Measurements from ENCODE around the gene PPP3R1. TPM values are rescaled to one million over a fixed set of nuclear protein-coding genes. Genes with fewer than 3 reads are reported as not detected.

PPP3R1 gene
- total RNA-seq, 1 donor: 38.6 TPM

DNA sequence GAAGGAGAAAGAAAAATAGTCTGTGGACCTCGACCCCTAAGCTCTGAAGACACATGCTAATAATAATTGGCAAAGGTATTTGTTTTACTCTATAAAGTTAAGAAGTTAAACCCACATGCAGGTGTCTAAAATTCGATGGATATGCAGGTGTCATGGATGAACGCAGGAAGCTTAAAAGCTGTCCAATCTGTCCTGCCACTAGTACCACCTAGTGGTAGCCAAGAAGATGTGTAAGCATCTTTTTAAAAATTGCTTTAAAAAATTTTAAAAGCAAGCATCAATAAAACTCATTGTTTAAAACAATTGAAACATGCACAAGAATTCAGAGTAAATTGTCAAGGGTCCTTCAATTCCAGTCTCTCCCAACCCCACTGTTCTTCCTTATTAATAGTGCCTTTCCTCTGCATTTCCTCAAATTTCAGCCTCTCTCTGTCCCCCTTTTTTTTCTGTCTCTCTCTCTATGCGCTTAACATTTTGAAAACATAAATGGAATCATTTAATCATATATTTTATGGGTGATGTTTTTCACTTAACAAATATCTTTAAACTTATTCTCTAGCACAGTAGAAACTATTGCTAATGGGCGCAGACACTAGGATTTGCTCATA, 30.6 kb upstream of the PPP3R1 start:
- DNase-seq (ENCODE audit: low read depth): peak; percentile 53
- TF ChIP-seq, protein P1, sequence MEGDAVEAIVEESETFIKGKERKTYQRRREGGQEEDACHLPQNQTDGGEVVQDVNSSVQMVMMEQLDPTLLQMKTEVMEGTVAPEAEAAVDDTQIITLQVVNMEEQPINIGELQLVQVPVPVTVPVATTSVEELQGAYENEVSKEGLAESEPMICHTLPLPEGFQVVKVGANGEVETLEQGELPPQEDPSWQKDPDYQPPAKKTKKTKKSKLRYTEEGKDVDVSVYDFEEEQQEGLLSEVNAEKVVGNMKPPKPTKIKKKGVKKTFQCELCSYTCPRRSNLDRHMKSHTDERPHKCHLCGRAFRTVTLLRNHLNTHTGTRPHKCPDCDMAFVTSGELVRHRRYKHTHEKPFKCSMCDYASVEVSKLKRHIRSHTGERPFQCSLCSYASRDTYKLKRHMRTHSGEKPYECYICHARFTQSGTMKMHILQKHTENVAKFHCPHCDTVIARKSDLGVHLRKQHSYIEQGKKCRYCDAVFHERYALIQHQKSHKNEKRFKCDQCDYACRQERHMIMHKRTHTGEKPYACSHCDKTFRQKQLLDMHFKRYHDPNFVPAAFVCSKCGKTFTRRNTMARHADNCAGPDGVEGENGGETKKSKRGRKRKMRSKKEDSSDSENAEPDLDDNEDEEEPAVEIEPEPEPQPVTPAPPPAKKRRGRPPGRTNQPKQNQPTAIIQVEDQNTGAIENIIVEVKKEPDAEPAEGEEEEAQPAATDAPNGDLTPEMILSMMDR (IDR thresholded peaks at IDR 0.05; ENCODE audit: insufficient read depth, low read length): peak; percentile 85
- H3K4me3 ChIP-seq (ENCODE audit: low read depth, low read length): no peak overlapping the region

DNA sequence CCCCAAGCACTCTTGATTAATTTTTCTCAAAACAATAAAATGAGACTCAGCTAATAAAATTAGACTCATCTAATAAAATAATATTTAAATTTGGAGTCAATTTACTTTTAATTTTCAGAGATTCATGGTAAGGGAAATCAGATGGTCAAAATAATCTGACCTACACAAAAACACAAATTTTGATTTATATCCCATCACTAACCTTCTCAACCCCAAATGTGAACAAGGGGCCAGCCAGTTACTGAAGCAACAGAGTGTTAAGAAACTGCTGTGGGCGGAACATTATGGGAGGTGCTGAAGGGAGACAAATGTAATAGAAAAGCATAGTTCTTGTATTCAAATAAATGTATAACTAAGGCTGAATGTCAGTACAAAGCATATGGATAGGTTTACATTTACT, 28.5 kb upstream of the PPP3R1 start:
- DNase-seq (ENCODE audit: low read depth): no peak
- TF ChIP-seq, protein P1 (IDR thresholded peaks at IDR 0.05; ENCODE audit: insufficient read depth, low read length): no peak
- H3K4me3 ChIP-seq (ENCODE audit: low read depth, low read length): no peak overlapping the region

DNA sequence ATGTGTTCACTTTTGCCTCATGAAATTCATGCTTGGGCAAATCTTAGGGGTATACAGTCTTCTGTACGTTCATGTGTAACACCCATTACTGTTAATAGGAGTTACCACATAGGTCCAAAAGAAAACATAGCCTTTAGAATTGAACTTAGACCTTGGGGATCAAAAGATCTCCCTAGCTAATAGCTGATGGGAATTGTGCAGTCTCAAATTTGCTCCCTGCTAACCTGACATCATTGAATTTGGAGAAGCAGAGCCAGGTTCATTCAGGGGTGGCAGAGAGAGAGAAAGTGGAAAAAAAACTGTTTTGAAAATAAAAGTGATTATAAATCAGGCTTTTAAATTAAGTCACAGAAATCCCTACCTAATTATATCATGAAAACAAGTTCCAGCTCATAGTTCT, 28.0 kb upstream of the PPP3R1 start:
- DNase-seq (ENCODE audit: low read depth): no peak
- no peak overlapping the region for H3K4me3 ChIP-seq (ENCODE audit: low read depth, low read length)
- TF ChIP-seq, protein P1 (IDR thresholded peaks at IDR 0.05; ENCODE audit: insufficient read depth, low read length): no peak

DNA sequence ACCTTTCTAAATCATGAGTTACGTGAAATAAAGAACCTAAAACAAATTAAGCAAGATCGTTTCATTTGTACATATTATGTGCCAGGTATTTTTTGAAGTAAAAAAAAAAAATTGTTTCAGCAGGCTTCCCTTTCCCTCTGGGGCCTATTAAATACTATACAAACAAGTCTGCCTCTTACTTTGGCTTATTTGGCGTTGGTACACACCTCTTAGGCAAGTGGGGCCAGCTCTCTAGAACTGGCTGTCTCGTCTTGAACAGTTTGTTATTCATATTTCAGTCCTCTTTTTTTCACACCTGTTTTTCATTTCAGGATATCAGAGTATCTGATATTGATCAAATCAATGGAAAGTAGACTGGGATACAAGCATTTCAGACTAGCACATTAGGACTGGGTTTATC, 27.4 kb upstream of the PPP3R1 start:
- TF ChIP-seq, protein P1 (IDR thresholded peaks at IDR 0.05; ENCODE audit: insufficient read depth, low read length): no peak
- no peak for DNase-seq (ENCODE audit: low read depth)
- no peak overlapping the region for H3K4me3 ChIP-seq (ENCODE audit: low read depth, low read length)

DNA sequence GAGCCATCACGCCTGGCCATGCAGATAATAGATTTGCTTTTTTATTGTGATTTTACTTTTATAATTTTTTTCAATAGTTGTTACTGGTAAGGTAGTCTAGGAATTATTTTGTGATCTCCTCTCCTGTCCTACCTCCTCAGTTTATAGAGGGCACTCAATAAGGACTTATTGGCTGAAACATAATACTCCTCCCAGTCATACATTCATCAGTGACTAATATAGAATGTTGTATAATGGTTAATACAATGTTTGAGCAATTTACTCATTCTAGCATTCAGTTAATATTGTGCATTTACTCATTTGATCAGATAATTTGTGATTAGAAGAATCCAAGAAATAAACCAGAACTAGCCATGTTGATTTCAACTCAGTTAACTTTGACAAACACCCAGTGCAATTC, 25.8 kb upstream of the PPP3R1 start:
- H3K4me3 ChIP-seq (ENCODE audit: low read depth, low read length): no peak overlapping the region
- TF ChIP-seq, protein P1 (IDR thresholded peaks at IDR 0.05; ENCODE audit: insufficient read depth, low read length): no peak
- no peak for DNase-seq (ENCODE audit: low read depth)

DNA sequence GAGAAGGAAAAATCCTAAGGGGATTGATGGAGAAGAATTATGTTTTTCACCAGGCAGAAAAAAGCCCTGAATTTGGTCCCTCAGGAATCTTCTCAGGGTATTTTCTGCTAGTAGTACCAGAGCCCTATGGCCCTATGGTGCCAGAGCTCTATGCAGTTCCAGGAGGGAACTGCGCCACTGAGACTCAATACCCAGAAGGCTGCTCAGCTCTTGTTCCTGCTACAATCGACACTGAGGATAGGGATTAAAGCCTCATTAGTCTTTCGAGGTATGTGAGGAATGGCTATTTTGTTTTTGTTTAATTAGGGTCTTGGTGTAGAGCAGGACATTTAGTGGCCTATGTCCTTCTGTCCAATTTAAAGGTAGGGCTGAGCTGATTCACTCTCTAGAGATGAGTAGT, 21.7 kb upstream of the PPP3R1 start:
- DNase-seq (ENCODE audit: low read depth): no peak
- TF ChIP-seq, protein P1 (IDR thresholded peaks at IDR 0.05; ENCODE audit: insufficient read depth, low read length): no peak
- no peak overlapping the region for H3K4me3 ChIP-seq (ENCODE audit: low read depth, low read length)
